Testis (tissue), 2 donors: Measurements from ENCODE around the gene GAK.

Experiments used
- POLR2A ChIP-seq: fragments of 450-650 bp; IDR thresholded peaks from one replicate; pipeline ENCODE4 v1.6.1; 2017; ENCODE audit warnings: antibody characterized with exemption, mild to moderate bottlenecking, moderate library complexity
- TF ChIP-seq, protein P1 (sequence below), 3 experiments: fragments of 450-650 bp in 2 of 3; fragments of 200-600 bp in 1 of 3; sonication (generic) in 1 of 3; IDR thresholded peaks; one replicate each; pipeline ENCODE4 v1.5.1; 2016 to 2019; ENCODE audit warnings: antibody characterized with exemption in 3 of 3, mild to moderate bottlenecking in 2 of 3, moderate library complexity in 1 of 3

GRCh38 chr4:953574-953915, 21.4 kb upstream of the GAK start:
- TF ChIP-seq, protein P1, sequence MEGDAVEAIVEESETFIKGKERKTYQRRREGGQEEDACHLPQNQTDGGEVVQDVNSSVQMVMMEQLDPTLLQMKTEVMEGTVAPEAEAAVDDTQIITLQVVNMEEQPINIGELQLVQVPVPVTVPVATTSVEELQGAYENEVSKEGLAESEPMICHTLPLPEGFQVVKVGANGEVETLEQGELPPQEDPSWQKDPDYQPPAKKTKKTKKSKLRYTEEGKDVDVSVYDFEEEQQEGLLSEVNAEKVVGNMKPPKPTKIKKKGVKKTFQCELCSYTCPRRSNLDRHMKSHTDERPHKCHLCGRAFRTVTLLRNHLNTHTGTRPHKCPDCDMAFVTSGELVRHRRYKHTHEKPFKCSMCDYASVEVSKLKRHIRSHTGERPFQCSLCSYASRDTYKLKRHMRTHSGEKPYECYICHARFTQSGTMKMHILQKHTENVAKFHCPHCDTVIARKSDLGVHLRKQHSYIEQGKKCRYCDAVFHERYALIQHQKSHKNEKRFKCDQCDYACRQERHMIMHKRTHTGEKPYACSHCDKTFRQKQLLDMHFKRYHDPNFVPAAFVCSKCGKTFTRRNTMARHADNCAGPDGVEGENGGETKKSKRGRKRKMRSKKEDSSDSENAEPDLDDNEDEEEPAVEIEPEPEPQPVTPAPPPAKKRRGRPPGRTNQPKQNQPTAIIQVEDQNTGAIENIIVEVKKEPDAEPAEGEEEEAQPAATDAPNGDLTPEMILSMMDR (IDR thresholded peaks at IDR 0.05): no peak
- TF ChIP-seq POLR2A: no peak
